ENCODE measurements around the gene LTK.

LTK gene

GRCh38 chr15:41530363-41530956, 16.8 kb upstream of the LTK start:
- no peak for DNase-seq (ENCODE audit: low read depth)

GRCh38 chr15:41523097-41523496, 9.5 kb upstream of the LTK start:
- no peak for DNase-seq (ENCODE audit: low read depth)

- DNase-seq (ENCODE audit: low read depth), result no peak
Measured at GRCh38 chr15:41521614-41522013, 8.0 kb upstream of the LTK start.

- DNase-seq (ENCODE audit: low read depth), result no peak
Measured at GRCh38 chr15:41520636-41521035, 7.0 kb upstream of the LTK start.

GRCh38 chr15:41517895-41518449, 4.3 kb upstream of the LTK start:
- no peak for DNase-seq (ENCODE audit: low read depth)

GRCh38 chr15:41512940-41513505, 604 bp downstream of the LTK start:
- no peak for DNase-seq (ENCODE audit: low read depth)

- no peak for DNase-seq (ENCODE audit: low read depth)
Measured at GRCh38 chr15:41512512-41512939, 1.1 kb downstream of the LTK start.

GRCh38 chr15:41511899-41512369, 1.7 kb downstream of the LTK start:
- DNase-seq (ENCODE audit: low read depth), result no peak

- no peak for DNase-seq (ENCODE audit: low read depth)
Measured at GRCh38 chr15:41511331-41511898, 2.2 kb downstream of the LTK start.

- no peak for DNase-seq (ENCODE audit: low read depth)
Measured at GRCh38 chr15:41510728-41511127, 2.9 kb downstream of the LTK start.

GRCh38 chr15:41507820-41508290, 5.8 kb downstream of the LTK start:
- DNase-seq (ENCODE audit: low read depth), result no peak

GRCh38 chr15:41506796-41507341, 6.8 kb downstream of the LTK start:
- DNase-seq (ENCODE audit: low read depth), result no peak

- DNase-seq (ENCODE audit: low read depth), result no peak
Measured at GRCh38 chr15:41505776-41506175, 7.9 kb downstream of the LTK start.

GRCh38 chr15:41504751-41505492, 8.7 kb downstream of the LTK start:
- DNase-seq (ENCODE audit: low read depth), result no peak

GRCh38 chr15:41503669-41504010, 10.0 kb downstream of the LTK start:
- no peak for DNase-seq (ENCODE audit: low read depth)

- DNase-seq (ENCODE audit: low read depth), result no peak
Measured at GRCh38 chr15:41502795-41503668, 10.6 kb downstream of the LTK start.

GRCh38 chr15:41501931-41502794, 11.5 kb downstream of the LTK start:
- no peak for DNase-seq (ENCODE audit: low read depth)

- DNase-seq (ENCODE audit: low read depth), result no peak
Measured at GRCh38 chr15:41501191-41501917, 12.3 kb downstream of the LTK start.

- no peak for DNase-seq (ENCODE audit: low read depth)
Measured at GRCh38 chr15:41499109-41499851, 14.3 kb downstream of the LTK start.
